IPS DF 6.9 (cell line): ENCODE data around the gene DMPK.

Source experiments
- DNase-seq: peaks from one replicate; pipeline ENCODE4 v3.0.0-alpha.2; 2013; ENCODE audit warnings: low read depth, low spot score
- H3K27ac ChIP-seq: one replicate; pipeline ENCODE4 v1.5.1; 2013; ENCODE audit warnings: low read length, control low read depth
- H3K27me3 ChIP-seq: 2 replicates; pipeline ENCODE4 v1.6.1; 2013; ENCODE audit warnings: mild to moderate bottlenecking, low read length; ENCODE audit not compliant: control insufficient read depth, insufficient read depth
- H3K36me3 ChIP-seq: 2 replicates; pipeline ENCODE4 v1.6.1; 2013; ENCODE audit warnings: low read length; ENCODE audit not compliant: control insufficient read depth, insufficient read depth
- H3K4me1 ChIP-seq: 2 replicates; pipeline ENCODE4 v1.6.1; 2013; ENCODE audit warnings: low read length; ENCODE audit not compliant: control insufficient read depth, insufficient read depth
- H3K4me3 ChIP-seq: 2 replicates; pipeline ENCODE4 v1.5.1; 2013; ENCODE audit warnings: mild to moderate bottlenecking, low read length
- H3K9me3 ChIP-seq: 2 replicates; pipeline ENCODE4 v1.6.1; 2013; ENCODE audit warnings: low read length, inconsistent platforms; ENCODE audit not compliant: control insufficient read depth, insufficient read depth
- WGBS: extraction: QIAGEN DNeasy Blood & Tissue Kit; methylation state at CpG from one replicate; pipeline ENCODE4 v1.1.7; 2013; ENCODE audit warnings: mixed read lengths, missing lambda C conversion rate; ENCODE audit not compliant: insufficient read length, insufficient coverage; 5-methylcytosine and 5-hydroxymethylcytosine counted together

DMPK gene, protein sequence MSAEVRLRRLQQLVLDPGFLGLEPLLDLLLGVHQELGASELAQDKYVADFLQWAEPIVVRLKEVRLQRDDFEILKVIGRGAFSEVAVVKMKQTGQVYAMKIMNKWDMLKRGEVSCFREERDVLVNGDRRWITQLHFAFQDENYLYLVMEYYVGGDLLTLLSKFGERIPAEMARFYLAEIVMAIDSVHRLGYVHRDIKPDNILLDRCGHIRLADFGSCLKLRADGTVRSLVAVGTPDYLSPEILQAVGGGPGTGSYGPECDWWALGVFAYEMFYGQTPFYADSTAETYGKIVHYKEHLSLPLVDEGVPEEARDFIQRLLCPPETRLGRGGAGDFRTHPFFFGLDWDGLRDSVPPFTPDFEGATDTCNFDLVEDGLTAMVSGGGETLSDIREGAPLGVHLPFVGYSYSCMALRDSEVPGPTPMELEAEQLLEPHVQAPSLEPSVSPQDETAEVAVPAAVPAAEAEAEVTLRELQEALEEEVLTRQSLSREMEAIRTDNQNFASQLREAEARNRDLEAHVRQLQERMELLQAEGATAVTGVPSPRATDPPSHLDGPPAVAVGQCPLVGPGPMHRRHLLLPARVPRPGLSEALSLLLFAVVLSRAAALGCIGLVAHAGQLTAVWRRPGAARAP

GRCh38 chr19:45782162-45782691 lies at the start of gene DMPK:
Gene DMPK, minus strand, starts transcription at chr19:45782490. Its CDS starts 138 bp downstream, at chr19:45782352.
- no peak for DNase-seq
- Histone ChIP-seq H3K27ac (no peak within 1 kb of the TSS), H3K36me3 (peaks cover 23% of the 10 kb centered on the region), H3K27me3 (no peaks in the 10 kb centered on the region), H3K4me1 (peaks cover 8% of the 10 kb centered on the region; the same call in 1 of the 2 replicates), H3K4me3 (no peak within 1 kb of the TSS), H3K9me3 (no peaks in the 10 kb centered on the region)
- no CpG with 5 or more reads among the region's 18 CpGs for WGBS

DNA sequence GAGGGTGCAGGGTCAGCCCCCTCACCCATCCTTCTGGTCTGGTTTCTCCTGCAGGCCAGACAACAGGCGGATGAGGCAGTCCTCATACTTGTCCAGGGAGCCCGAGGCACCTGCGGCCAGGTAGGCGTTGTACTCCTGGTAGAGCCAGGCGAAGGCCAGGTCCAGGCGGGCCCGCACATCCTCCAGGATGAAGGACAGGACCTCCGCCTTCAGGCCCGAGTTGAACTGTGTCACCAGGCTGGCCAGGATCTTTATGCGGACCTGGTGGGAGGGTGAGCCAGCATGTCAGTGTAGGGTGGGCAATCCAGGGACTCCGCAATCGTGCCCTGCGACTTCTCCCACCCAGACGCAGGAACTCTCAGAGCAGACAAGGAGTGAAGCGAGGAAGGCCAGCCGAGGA lies 46.7 kb upstream of the DMPK start:
- Histone ChIP-seq H3K27me3 (no peaks in the 10 kb centered on the region), H3K9me3 (no peaks in the 10 kb centered on the region), H3K36me3 (peaks cover 57% of the 10 kb centered on the region), H3K27ac (no peak overlapping the region), H3K4me3 (no peak overlapping the region), H3K4me1 (no peaks in the 10 kb centered on the region; the same call in 1 of the 2 replicates)
- no peak for DNase-seq
- WGBS: no CpG with 5 or more reads among the region's 16 CpGs

GRCh38 chr19:45828523-45828922 lies 46.2 kb upstream of the DMPK start:
- Histone ChIP-seq H3K4me3 (no peak overlapping the region), H3K9me3 (no peaks in the 10 kb centered on the region), H3K36me3 (peaks cover 57% of the 10 kb centered on the region), H3K27me3 (no peaks in the 10 kb centered on the region), H3K27ac (no peak overlapping the region), H3K4me1 (no peaks in the 10 kb centered on the region; the same call in 1 of the 2 replicates)
- no peak for DNase-seq
- WGBS: no CpG with 5 or more reads among the region's 9 CpGs

GRCh38 chr19:45827459-45828093 lies 45.3 kb upstream of the DMPK start:
- peaks cover 63% of the 10 kb centered on the region for H3K36me3 ChIP-seq
- H3K27me3 ChIP-seq: no peaks in the 10 kb centered on the region
- H3K27ac ChIP-seq: no peak overlapping the region
- H3K4me1 ChIP-seq: no peaks in the 10 kb centered on the region; the same call in 1 of the 2 replicates
- no peak overlapping the region for H3K4me3 ChIP-seq
- WGBS: no CpG with 5 or more reads among the region's 16 CpGs
- no peaks in the 10 kb centered on the region for H3K9me3 ChIP-seq
- no peak for DNase-seq

- no peak overlapping the region for H3K27ac ChIP-seq
- WGBS: no CpG with 5 or more reads among the region's 11 CpGs
- no peaks in the 10 kb centered on the region for H3K9me3 ChIP-seq
- H3K27me3 ChIP-seq: no peaks in the 10 kb centered on the region
- no peak overlapping the region for H3K4me3 ChIP-seq
- no peaks in the 10 kb centered on the region; the same call in 1 of the 2 replicates for H3K4me1 ChIP-seq
- H3K36me3 ChIP-seq: peaks cover 60% of the 10 kb centered on the region
- DNase-seq: no peak
These were observed 44.6 kb upstream of the DMPK start for GRCh38 chr19:45826934-45827333.

DNA sequence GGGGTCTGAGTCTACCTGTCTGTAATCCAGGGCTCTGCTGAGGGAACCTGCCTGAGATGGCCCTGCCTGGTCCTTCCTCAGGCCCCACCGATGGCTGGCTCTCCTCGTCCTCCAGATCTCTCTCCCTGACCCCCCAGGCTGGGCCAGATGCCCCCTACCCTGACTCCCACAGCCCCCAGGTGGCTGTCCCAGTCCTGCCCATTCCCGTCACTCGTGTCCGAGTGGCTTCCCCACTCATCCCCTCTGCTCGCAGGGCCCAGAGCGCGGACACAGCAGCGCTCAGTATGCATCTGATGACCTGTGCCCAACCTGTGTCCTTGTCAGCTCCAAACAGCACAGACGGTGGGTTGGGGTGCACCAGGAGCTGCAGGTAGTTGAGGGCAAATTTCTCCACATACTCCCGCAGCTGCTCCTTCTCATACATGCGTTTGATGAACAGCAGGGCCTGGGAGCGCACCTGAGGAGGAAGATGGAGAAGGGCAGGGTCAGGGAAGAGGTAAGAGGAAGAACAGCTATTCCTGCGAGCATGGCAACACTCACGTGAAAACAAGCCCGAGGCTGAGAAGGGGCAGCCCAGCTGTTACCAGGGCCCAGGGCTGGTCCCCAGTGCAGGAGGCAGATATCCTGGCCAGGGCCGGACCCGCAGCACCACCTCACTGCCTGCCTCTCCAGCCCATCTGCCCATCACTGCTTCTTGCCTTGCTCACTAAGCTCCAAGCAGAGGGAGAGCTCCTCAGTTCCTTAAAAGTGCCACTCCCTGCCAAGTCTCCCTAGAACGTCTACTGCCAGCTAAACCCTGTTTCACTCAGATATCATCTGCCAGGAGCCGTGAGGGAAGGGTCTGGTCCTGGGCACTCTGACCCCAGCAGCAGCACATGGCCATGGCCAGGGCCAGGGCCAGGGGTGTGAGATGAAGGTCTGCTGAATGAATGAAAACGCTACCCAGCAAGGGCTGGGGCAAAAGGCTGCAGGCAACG lies 43.9 kb upstream of the DMPK start:
- no CpG with 5 or more reads among the region's 22 CpGs for WGBS

DNA sequence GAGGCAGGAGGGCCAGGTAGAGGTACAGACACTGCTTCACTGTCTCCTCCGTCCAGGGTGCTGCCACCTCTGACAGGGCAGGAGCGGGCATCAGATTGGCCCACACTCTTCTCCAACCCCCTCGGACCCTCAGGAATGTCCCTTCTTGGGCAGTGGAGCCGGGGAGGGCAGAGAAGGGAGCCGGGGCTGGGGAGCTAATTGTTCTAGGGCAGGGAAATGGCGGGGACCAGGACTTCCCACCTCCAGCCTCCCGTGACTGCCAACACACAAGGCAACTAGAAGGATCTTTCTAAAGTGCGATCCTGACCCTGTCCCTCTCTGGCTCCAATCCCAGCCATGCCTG lies 42.9 kb upstream of the DMPK start:
- Histone ChIP-seq H3K27ac (no peak overlapping the region), H3K9me3 (no peaks in the 10 kb centered on the region), H3K27me3 (no peaks in the 10 kb centered on the region), H3K36me3 (peaks cover 56% of the 10 kb centered on the region), H3K4me1 (no peaks in the 10 kb centered on the region; the same call in 1 of the 2 replicates), H3K4me3 (no peak overlapping the region)
- DNase-seq: no peak
- WGBS: no CpG with 5 or more reads among the region's 8 CpGs

More for the DNA sequence above, 43.9 kb upstream of the DMPK start:
- no peak for DNase-seq
- peaks cover 54% of the 10 kb centered on the region for H3K36me3 ChIP-seq
- H3K4me1 ChIP-seq: no peaks in the 10 kb centered on the region; the same call in 1 of the 2 replicates
- H3K27ac ChIP-seq: no peak overlapping the region
- H3K9me3 ChIP-seq: no peaks in the 10 kb centered on the region
- no peak overlapping the region for H3K4me3 ChIP-seq
- H3K27me3 ChIP-seq: no peaks in the 10 kb centered on the region

DNA sequence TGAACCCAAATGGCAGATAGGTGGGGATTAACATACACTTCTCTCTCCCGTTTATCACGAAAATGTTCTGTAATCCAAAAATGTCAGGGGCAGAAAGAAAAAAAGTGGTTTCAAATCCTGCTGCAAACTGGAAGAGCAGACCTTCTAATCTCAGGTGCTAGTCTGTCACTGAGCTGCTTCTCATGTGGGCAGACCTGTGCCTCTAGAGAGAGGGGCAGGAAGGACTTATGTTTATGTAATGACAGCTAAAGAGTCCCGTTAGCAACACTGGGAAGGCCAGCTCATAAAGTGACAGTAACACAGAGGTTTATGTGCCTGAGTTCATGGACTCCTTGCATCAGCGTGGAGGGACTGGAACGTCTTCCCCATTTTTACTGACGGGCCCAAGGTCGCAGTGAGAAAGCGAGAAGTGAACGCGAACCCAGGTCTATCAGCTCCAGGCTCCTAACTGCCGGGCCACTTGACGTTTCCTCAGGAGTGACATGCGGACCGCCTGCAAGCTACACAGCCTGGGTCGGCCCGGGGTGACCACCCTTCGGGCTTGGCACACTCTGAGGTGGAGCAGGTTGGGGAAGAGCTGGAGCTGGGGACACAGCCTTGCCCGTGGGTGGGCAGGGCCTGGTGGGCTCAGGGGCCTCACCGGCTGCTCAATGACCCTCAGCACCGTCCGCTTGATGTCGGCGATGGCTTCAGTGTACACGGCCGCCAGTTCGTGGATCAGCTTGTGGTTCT lies 42.4 kb upstream of the DMPK start:
- DNase-seq: no peak
- Histone ChIP-seq H3K9me3 (no peaks in the 10 kb centered on the region), H3K36me3 (peaks cover 51% of the 10 kb centered on the region), H3K27ac (no peak overlapping the region), H3K27me3 (no peaks in the 10 kb centered on the region), H3K4me1 (no peaks in the 10 kb centered on the region; the same call in 1 of the 2 replicates), H3K4me3 (no peak overlapping the region)
- no CpG with 5 or more reads among the region's 26 CpGs for WGBS

GRCh38 chr19:45824041-45824471 lies 41.8 kb upstream of the DMPK start:
- no peaks in the 10 kb centered on the region; the same call in 1 of the 2 replicates for H3K4me1 ChIP-seq
- no CpG with 5 or more reads among the region's 12 CpGs for WGBS
- no peak for DNase-seq
- H3K9me3 ChIP-seq: no peaks in the 10 kb centered on the region
- no peaks in the 10 kb centered on the region for H3K27me3 ChIP-seq
- H3K27ac ChIP-seq: no peak overlapping the region
- H3K4me3 ChIP-seq: no peak overlapping the region
- peaks cover 46% of the 10 kb centered on the region for H3K36me3 ChIP-seq
